BE2C (cell line): ENCODE measurements around the gene ITGB1BP1.

ENCODE experiments used
- DNase-seq: peaks from one replicate; pipeline ENCODE4 v3.0.0-alpha.2; 2020
- H3K27me3 ChIP-seq: fragments of 250-450 bp; sonication (Bioruptor Pico); 2 replicates; pipeline ENCODE4 v1.5.1; 2020; ENCODE audit warnings: mild to moderate bottlenecking
- H3K36me3 ChIP-seq: fragments of 250-450 bp; sonication (Bioruptor Pico); 2 replicates; pipeline ENCODE4 v1.5.1; 2020; ENCODE audit warnings: mild to moderate bottlenecking
- H3K4me1 ChIP-seq: fragments of 250-450 bp; sonication (Bioruptor Pico); 2 replicates; pipeline ENCODE4 v1.5.1; 2020
- H3K4me3 ChIP-seq: 2 replicates; pipeline ENCODE4 v1.5.1; 2011; ENCODE audit warnings: low read depth, low read length
- H3K9me3 ChIP-seq: fragments of 250-450 bp; sonication (Bioruptor Pico); 2 replicates; pipeline ENCODE4 v1.5.1; 2020
- TF ChIP-seq, protein P1 (sequence below): IDR thresholded peaks from 2 replicates; pipeline ENCODE4 v1.5.1; 2012; ENCODE audit warnings: mild to moderate bottlenecking, low read depth, low read length

The ITGB1BP1 gene

GRCh38 chr2:9392898-9393765 is 30.2 kb downstream of the ITGB1BP1 start:
- no peak for DNase-seq
- Histone ChIP-seq H3K4me1 (no peaks in the 10 kb centered on the region; the same call in 1 of the 2 replicates), H3K9me3 (no peaks in the 10 kb centered on the region), H3K4me3 (no peak overlapping the region), H3K36me3 (no peaks in the 10 kb centered on the region; the same call in 1 of the 2 replicates), H3K27me3 (no peaks in the 10 kb centered on the region)
- TF ChIP-seq, protein P1, sequence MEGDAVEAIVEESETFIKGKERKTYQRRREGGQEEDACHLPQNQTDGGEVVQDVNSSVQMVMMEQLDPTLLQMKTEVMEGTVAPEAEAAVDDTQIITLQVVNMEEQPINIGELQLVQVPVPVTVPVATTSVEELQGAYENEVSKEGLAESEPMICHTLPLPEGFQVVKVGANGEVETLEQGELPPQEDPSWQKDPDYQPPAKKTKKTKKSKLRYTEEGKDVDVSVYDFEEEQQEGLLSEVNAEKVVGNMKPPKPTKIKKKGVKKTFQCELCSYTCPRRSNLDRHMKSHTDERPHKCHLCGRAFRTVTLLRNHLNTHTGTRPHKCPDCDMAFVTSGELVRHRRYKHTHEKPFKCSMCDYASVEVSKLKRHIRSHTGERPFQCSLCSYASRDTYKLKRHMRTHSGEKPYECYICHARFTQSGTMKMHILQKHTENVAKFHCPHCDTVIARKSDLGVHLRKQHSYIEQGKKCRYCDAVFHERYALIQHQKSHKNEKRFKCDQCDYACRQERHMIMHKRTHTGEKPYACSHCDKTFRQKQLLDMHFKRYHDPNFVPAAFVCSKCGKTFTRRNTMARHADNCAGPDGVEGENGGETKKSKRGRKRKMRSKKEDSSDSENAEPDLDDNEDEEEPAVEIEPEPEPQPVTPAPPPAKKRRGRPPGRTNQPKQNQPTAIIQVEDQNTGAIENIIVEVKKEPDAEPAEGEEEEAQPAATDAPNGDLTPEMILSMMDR = no peak

GRCh38 chr2:9391961-9392720 is 31.2 kb downstream of the ITGB1BP1 start:
- H3K4me1 ChIP-seq = no peaks in the 10 kb centered on the region; the same call in 1 of the 2 replicates
- H3K4me3 ChIP-seq = no peak overlapping the region
- TF ChIP-seq, protein P1 = no peak
- no peaks in the 10 kb centered on the region; the same call in 1 of the 2 replicates for H3K36me3 ChIP-seq
- no peak for DNase-seq
- H3K27me3 ChIP-seq = no peaks in the 10 kb centered on the region
- no peaks in the 10 kb centered on the region for H3K9me3 ChIP-seq

DNA sequence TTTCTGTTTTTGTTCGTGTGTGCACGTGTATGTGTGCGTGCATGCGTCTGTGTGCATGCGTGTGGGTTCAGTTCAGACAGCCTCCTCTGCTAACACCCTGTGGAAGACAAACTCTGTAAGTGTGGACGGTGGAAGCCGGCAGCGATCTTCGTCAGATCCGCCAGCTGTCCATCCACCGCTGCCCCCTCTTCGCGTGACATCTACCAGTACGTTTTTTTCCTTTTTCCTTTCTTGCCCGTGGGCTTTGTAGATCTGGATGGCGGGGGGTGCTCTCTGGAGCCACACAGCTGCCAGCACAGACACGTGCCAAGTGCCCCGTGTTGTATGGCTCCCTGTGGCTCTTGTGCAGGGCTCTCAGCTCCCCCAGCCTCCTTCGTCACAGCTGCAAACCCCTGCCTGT is 32.3 kb downstream of the ITGB1BP1 start:
- no peaks in the 10 kb centered on the region for H3K27me3 ChIP-seq
- no peak for DNase-seq
- H3K4me1 ChIP-seq = no peaks in the 10 kb centered on the region; the same call in 1 of the 2 replicates
- H3K36me3 ChIP-seq = no peaks in the 10 kb centered on the region; the same call in 1 of the 2 replicates
- H3K4me3 ChIP-seq = no peak overlapping the region
- TF ChIP-seq, protein P1 = no peak
- H3K9me3 ChIP-seq = no peaks in the 10 kb centered on the region

DNA sequence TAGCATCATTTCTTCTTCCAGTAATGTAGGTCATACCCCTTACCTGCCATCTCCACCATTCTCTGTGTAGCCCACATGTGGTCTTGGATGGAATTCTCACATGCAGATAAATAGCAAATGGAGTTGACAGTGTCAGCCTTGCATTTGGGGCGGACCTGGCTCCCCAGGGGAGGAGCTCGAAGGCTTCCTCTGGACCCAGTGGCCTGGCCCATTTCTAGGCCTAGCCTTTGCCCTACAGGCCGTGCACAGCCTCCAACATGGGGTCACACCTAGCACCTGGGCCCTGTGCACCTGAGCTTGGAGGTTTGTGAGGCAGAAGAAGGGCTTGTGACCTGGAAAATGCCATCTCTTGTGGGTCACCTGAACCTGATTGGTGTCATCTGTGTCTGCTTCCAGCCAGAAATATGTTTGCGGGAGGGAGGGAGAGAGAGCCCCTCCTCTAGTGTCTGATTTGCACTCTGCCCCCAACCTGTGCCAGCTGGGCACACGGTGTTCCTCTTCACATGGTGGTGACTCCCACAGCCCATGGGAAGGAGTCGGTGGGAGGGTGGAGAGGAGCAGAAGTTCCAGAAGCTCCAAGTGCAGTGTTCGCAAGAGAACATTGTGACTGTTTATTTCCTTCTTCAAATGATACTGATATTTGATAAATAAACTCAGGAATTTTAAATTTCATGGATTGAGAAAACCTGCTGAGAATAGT is 33.0 kb downstream of the ITGB1BP1 start:
- H3K4me1 ChIP-seq = no peaks in the 10 kb centered on the region; the same call in 1 of the 2 replicates
- no peaks in the 10 kb centered on the region for H3K9me3 ChIP-seq
- H3K27me3 ChIP-seq = no peaks in the 10 kb centered on the region
- TF ChIP-seq, protein P1 = no peak
- DNase-seq = no peak
- no peak overlapping the region for H3K4me3 ChIP-seq
- no peaks in the 10 kb centered on the region; the same call in 1 of the 2 replicates for H3K36me3 ChIP-seq

DNA sequence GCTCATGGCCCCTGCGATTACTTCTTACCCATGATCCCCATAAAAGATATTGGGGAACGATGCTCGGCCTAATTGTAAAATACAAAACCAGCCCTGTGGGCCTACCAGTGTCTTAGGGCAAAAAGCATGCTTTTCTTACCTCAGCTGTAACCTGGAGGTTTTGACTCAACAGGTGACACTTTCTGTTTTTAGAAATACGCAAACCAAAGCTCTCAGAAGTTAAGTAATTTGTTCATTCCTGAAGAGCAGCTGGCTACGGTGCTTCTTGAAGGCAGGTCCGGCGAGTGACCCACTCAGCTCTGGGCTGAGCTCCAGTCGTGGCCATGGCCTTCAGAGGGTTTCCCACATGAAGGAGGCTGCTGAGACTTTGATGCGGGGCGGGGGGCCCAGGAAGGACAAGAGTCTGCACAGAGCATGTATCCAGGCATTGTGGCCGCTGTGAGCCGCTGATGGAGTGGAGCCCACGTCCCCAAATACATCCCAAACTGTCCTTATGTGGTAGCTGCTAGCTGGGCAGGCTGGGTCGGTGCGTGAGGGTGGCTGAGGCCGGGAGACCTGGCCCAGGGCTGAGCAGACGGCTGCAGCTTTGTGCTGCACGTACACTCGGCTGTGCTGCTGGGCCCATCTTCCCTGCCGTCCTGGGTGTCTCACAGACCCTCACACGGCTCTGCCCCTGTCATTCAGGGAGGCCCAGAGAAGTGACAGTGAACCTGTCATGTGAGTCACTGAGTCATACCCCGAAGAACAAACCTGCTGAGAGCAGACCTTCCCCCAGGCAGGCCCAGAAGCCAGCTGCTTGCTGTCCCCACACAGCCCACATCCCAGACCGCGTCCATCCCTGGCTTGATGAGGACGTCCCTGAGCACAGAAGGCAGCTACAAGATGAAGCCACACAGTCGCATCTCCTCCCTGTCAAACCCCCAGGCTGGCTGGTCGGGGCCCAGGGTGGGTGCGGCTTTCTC is 34.1 kb downstream of the ITGB1BP1 start:
- no peaks in the 10 kb centered on the region for H3K9me3 ChIP-seq
- no peaks in the 10 kb centered on the region for H3K27me3 ChIP-seq
- DNase-seq = peak; percentile 49
- TF ChIP-seq, protein P1 = no peak
- H3K36me3 ChIP-seq = no peaks in the 10 kb centered on the region; the same call in 1 of the 2 replicates
- H3K4me3 ChIP-seq = no peak overlapping the region
- no peaks in the 10 kb centered on the region; the same call in 1 of the 2 replicates for H3K4me1 ChIP-seq
